ENCODE measurements around the gene KRTAP2-4. TPM values are rescaled to one million over a fixed set of nuclear protein-coding genes. Genes with fewer than 3 reads are reported as not detected.

The KRTAP2-4 gene
- total RNA-seq, 1 experiment from 2014 or later = 0.76 TPM

DNA sequence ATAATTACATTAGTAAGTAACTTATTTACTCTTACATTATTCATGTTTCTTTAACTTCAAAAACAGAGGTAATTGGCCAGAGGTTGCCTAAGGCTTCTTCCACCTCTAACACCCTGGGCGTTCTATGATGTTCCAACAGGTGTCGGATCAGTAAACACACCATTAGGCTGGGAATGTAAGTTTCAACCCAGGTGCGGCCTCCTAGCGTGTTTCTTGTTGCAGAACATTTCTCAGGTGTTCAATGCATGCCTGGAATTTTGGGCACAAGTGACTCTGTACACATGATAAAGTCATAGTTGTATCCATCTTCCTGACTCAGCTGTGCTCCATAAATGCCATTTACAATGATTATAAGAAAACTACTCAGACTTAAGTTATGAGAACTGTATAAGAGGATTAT is 11.7 kb downstream of the KRTAP2-4 start:
- Histone ChIP-seq H2AFZ (ENCODE audit: low read depth, low read length, poor library complexity, severe bottlenecking) (no peak overlapping the region), H4K20me1 (ENCODE audit: insufficient read depth) (no peaks in the 10 kb centered on the region), H3K27me3 (ENCODE audit: insufficient read depth, low read length) (no peaks in the 10 kb centered on the region), H3K36me3 (ENCODE audit: control insufficient read depth in 1 of 2, insufficient read depth in 2 of 2, low read length in 2 of 2) (0 out of 4 replicates have a peak, but pooled peaks cover 0 to 4% of the 10 kb centered on the region in 2 experiments), H3K9me3 (ENCODE audit: control insufficient read depth in 1 of 2, insufficient read depth in 1 of 2, low read depth in 1 of 2, low read length in 2 of 2) (peaks cover 0 to 21% of the 10 kb centered on the region in 2 experiments; a peak in 1 of 4 replicates), H3K4me3 (replicated peaks in 1 of 2; ENCODE audit: low read depth in 1 of 2, low read length in 2 of 2) (no peak overlapping the region), H3K4me1 (ENCODE audit: control insufficient read depth in 1 of 2, insufficient read depth in 2 of 2, low read length in 2 of 2) (peaks cover 6 to 8% of the 10 kb centered on the region in 2 experiments), H3K4me2 (ENCODE audit: low read length) (no peak overlapping the region), H3K27ac (ENCODE audit: low read depth, low read length) (no peak overlapping the region), H3K79me2 (ENCODE audit: insufficient read depth, low read length) (no peaks in the 10 kb centered on the region), H3K9ac (ENCODE audit: low read length) (no peak overlapping the region), H3K9me2 (ENCODE audit: insufficient read depth) (no peaks in the 10 kb centered on the region)
- no peak for ATAC-seq
- ChIA-PET POLR2A (no interaction called here), CTCF (no interaction called here), RAD21 (ENCODE audit: low non-redundant PET in 1 of 2, low total read pairs in 2 of 2, uncharacterized antibody in 2 of 2, unreplicated experiment in 2 of 2) (no interaction called here)
- TF ChIP-seq CBX3 (IDR thresholded peaks at IDR 0.05; ENCODE audit: low read depth) (no peak), TCF7L2 (IDR thresholded peaks at IDR 0.05; ENCODE audit: borderline replicate concordance, extremely low read depth, insufficient read depth, insufficient read length) (no peak), POLR2A (IDR thresholded peaks at IDR 0.05; ENCODE audit: borderline replicate concordance, extremely low read depth, insufficient read depth, insufficient read length) (no peak), EZH2phosphoT487 (IDR thresholded peaks at IDR 0.05; ENCODE audit: borderline replicate concordance) (no peak), SIN3A (IDR thresholded peaks at IDR 0.05; ENCODE audit: low read depth) (no peak), EGR1 (IDR thresholded peaks at IDR 0.05; ENCODE audit: low read depth) (no peak), EZH2 (IDR thresholded peaks at IDR 0.05) (no peak), ZNF274 (IDR thresholded peaks at IDR 0.05; ENCODE audit: low read depth, low read length) (no peak), SRF (IDR thresholded peaks at IDR 0.05; ENCODE audit: low read depth) (no peak), CEBPB (IDR thresholded peaks at IDR 0.05; ENCODE audit: low read depth) (no peak), YY1 (IDR thresholded peaks at IDR 0.05; ENCODE audit: extremely low read depth, insufficient replicate concordance, low read depth, low read length) (no peak), ZBTB33 (IDR thresholded peaks at IDR 0.05; ENCODE audit: extremely low read depth, insufficient replicate concordance, low read length) (no peak), FOSL1 (IDR thresholded peaks at IDR 0.05; ENCODE audit: low read depth) (no peak)
- TF ChIP-seq, protein P1, sequence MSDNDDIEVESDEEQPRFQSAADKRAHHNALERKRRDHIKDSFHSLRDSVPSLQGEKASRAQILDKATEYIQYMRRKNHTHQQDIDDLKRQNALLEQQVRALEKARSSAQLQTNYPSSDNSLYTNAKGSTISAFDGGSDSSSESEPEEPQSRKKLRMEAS (IDR thresholded peaks at IDR 0.05) = no peak
- TF ChIP-seq, protein P2, sequence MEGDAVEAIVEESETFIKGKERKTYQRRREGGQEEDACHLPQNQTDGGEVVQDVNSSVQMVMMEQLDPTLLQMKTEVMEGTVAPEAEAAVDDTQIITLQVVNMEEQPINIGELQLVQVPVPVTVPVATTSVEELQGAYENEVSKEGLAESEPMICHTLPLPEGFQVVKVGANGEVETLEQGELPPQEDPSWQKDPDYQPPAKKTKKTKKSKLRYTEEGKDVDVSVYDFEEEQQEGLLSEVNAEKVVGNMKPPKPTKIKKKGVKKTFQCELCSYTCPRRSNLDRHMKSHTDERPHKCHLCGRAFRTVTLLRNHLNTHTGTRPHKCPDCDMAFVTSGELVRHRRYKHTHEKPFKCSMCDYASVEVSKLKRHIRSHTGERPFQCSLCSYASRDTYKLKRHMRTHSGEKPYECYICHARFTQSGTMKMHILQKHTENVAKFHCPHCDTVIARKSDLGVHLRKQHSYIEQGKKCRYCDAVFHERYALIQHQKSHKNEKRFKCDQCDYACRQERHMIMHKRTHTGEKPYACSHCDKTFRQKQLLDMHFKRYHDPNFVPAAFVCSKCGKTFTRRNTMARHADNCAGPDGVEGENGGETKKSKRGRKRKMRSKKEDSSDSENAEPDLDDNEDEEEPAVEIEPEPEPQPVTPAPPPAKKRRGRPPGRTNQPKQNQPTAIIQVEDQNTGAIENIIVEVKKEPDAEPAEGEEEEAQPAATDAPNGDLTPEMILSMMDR (IDR thresholded peaks at IDR 0.05 in 2 of 3, conservative IDR thresholded peaks at IDR 0.05 in 1 of 3; ENCODE audit: borderline replicate concordance in 1 of 3, insufficient read depth in 1 of 3, low read depth in 2 of 3, low read length in 2 of 3) = no peak
- TF ChIP-seq, protein P3, sequence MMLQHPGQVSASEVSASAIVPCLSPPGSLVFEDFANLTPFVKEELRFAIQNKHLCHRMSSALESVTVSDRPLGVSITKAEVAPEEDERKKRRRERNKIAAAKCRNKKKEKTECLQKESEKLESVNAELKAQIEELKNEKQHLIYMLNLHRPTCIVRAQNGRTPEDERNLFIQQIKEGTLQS (IDR thresholded peaks at IDR 0.05) = no peak
- intact Hi-C loops (cut with micrococcal nuclease) = no loop called here
- BruUV-seq (replicated peaks) = no TSS peak
- no peak for DNase-seq (ENCODE audit: low read depth, low spot score)
